ENCODE results near the gene SWSAP1. TPM values are rescaled to one million over a fixed set of nuclear protein-coding genes. Genes with fewer than 3 reads are reported as not detected.
"Not testable (repeated sequence)": the region's sequence is repeated elsewhere in the genome, so short reads cannot be mapped to it uniquely, and the experiment has no call there.

The SWSAP1 gene
- total RNA-seq, 1 donor from 2014 or later = 3.6 TPM

DNA sequence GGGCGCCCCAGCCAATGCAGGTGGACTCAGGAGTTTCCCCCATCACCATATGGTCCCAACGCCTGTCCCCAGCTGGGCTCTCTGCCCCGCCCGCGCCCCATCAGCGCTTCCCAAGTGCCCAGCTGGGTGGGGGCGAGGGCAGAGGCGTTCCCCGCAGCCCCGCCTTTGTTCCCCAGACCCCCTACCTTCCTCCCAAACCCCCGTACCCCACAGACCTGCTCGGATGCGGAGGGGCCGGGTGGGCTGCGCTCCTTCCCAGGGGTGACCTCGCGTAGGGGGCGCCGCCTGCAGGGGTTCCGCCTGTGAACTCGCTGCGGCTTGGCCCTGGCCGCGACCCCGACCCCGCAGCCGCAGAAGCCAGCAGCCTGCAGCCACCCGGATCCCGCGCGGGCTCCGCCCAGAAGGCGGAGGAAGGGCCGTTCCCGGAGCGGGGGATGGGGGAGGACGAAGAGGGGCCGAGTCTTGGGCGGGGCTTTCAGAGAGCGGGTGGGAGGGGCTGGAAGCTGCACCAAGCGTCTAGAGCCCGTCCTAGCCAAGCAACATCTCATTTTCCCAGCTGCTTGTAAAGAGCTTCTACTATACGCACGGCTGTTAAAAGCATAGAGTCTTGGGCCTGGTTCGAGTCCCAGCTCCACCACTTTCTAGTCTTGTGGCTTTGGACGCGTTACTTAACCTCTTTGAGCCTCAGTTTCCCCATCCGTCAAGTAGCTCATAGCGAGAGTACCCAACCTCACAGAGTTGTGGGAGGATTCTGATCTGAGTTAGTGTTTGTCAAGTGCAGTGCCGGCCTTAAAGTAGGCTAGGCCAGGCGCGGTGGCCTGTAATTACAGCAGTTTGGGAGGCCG lies 35.0 kb upstream of the SWSAP1 start, which contains the start of gene RAB3D:
Gene RAB3D, minus strand, starts transcription at position 404 of the 845 bp plus-strand sequence. CDS start 2,258 bp downstream, outside the sequence.
- intact Hi-C loops (cut with DNase I) = no loop called here
- peak within 1 kb of the TSS; percentile 92 for H3K4me3 ChIP-seq
- H3K9me3 ChIP-seq = no peaks in the 10 kb centered on the region
- H3K27me3 ChIP-seq (ENCODE audit: low read depth) = no peaks in the 10 kb centered on the region
- DNase-seq (peak; percentile 95), ATAC-seq (peak; percentile 96 to 97)
- TF ChIP-seq, protein P1, sequence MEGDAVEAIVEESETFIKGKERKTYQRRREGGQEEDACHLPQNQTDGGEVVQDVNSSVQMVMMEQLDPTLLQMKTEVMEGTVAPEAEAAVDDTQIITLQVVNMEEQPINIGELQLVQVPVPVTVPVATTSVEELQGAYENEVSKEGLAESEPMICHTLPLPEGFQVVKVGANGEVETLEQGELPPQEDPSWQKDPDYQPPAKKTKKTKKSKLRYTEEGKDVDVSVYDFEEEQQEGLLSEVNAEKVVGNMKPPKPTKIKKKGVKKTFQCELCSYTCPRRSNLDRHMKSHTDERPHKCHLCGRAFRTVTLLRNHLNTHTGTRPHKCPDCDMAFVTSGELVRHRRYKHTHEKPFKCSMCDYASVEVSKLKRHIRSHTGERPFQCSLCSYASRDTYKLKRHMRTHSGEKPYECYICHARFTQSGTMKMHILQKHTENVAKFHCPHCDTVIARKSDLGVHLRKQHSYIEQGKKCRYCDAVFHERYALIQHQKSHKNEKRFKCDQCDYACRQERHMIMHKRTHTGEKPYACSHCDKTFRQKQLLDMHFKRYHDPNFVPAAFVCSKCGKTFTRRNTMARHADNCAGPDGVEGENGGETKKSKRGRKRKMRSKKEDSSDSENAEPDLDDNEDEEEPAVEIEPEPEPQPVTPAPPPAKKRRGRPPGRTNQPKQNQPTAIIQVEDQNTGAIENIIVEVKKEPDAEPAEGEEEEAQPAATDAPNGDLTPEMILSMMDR (IDR thresholded peaks at IDR 0.05) = no peak
- peaks cover 32% of the 10 kb centered on the region for H3K4me1 ChIP-seq
- H3K27ac ChIP-seq = peak within 1 kb of the TSS; percentile 81
- H3K36me3 ChIP-seq = peaks cover 39% of the 10 kb centered on the region

- Histone ChIP-seq H3K27ac (peak overlapping the region; percentile 81), H3K4me3 (peak overlapping the region; percentile 92), H3K36me3 (peaks cover 32% of the 10 kb centered on the region), H3K4me1 (peaks cover 38% of the 10 kb centered on the region)
- intact Hi-C loops (cut with DNase I); H3K9me3 ChIP-seq; H3K27me3 ChIP-seq (ENCODE audit: low read depth); ATAC-seq; DNase-seq: not testable (repeated sequence)
These were observed 34.4 kb upstream of the SWSAP1 start for GRCh38 chr19:11340099-11340467.

DNA sequence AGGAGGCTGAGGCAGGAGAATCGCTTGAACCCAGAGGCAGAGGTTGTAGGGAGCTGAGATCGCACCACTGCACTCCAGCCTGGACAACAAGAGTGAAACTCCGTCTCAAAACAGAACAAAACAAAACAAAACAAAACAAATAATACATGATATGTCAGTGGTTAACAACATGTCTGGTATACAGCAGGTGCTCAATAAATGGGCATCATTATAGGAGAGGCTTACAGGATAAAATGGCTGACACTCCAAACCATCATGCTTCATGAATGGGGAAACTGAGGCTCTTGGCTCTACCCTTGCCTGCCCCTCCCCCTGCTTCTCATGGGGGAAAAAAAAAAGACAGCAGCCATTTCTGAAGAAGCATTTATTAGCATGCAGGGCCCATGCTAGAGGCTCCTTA lies 32.0 kb upstream of the SWSAP1 start:
- TF ChIP-seq, protein P1 (IDR thresholded peaks at IDR 0.05) = no peak
- DNase-seq (no peak), ATAC-seq (no peak)
- H3K9me3 ChIP-seq = no peaks in the 10 kb centered on the region
- H3K36me3 ChIP-seq = peaks cover 14% of the 10 kb centered on the region
- intact Hi-C loops (cut with DNase I) = no loop called here
- peaks cover 51% of the 10 kb centered on the region for H3K4me1 ChIP-seq
- H3K4me3 ChIP-seq = no peak overlapping the region
- H3K27ac ChIP-seq = no peak overlapping the region
- H3K27me3 ChIP-seq (ENCODE audit: low read depth) = no peaks in the 10 kb centered on the region

- TF ChIP-seq, protein P1 (IDR thresholded peaks at IDR 0.05) = no peak
- H3K9me3 ChIP-seq = peaks cover 3% of the 10 kb centered on the region
- ATAC-seq (no peak), DNase-seq (no peak)
- peak overlapping the region; percentile 70 for H3K4me3 ChIP-seq
- intact Hi-C loops (cut with DNase I) = no loop called here
- H3K27me3 ChIP-seq (ENCODE audit: low read depth) = no peaks in the 10 kb centered on the region
- peak overlapping the region; percentile 82 for H3K27ac ChIP-seq
- H3K36me3 ChIP-seq = peaks cover 14% of the 10 kb centered on the region
- H3K4me1 ChIP-seq = peaks cover 31% of the 10 kb centered on the region
These were observed 29.2 kb upstream of the SWSAP1 start for GRCh38 chr19:11345122-11345803.

DNA sequence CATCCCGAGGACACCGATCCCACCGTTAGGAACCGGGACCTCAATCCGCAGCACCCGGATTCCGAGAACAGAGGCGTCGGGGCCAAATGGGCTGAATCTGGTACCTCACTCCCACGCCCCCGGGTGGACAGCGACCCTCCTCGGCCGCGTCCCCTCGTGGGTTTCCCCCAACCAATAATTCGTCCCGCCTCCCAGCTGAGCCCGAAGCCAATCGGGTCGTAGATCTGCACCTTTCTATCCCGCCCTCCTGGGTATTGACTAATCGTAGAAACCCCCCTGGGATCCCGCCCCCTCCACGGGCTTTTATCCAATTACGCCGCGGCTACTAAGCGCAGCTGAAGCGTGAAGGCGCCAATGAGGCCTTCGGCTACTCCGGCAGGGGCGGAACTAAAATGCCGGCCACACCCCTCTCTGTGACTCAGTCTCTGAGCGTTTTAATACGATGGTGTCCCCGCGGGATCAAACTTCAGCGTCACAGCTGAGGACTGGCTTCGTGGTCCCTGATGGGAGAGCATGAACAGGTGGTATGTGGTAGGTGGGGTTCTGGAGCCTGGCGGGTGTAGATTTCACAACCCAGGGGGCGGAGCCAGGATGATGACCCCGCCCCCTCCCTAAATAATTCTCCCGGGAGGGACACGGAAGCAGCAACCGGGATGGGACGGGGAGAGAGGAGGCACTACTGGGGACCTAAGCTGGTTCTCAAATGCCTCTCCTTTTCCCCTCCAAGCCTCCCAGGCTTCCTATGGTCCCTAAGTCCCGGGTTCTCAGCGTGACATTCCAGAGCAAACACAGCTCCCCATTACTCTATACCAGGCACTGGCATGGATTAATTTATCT lies 28.1 kb upstream of the SWSAP1 start, which contains the start of the genes CCDC159 and TMEM205:
Gene CCDC159, plus strand, starts transcription at position 416 of the 837 bp plus-strand sequence. Its CDS starts 88 bp downstream, at position 504.
Gene TMEM205, minus strand, starts transcription at position 165 of the 837 bp plus-strand sequence. CDS start 649 bp downstream, outside the sequence.
- intact Hi-C loops (cut with DNase I) = no loop called here

More for the DNA sequence above, 28.1 kb upstream of the SWSAP1 start, which contains the start of the genes CCDC159 and TMEM205:
- peak; percentile 97 for ATAC-seq
- Histone ChIP-seq H3K4me3 (peak within 1 kb of the TSS; percentile 70), H3K9me3 (peaks cover 3% of the 10 kb centered on the region), H3K27ac (peak within 1 kb of the TSS; percentile 82), H3K4me1 (peaks cover 31% of the 10 kb centered on the region), H3K36me3 (peaks cover 14% of the 10 kb centered on the region), H3K27me3 (ENCODE audit: low read depth) (no peaks in the 10 kb centered on the region)
- DNase-seq = peak; percentile 98
- TF ChIP-seq, protein P1 (IDR thresholded peaks at IDR 0.05) = no peak
